ENCODE data around the gene PTGDS. TPM values are rescaled to one million over a fixed set of nuclear protein-coding genes. Genes with fewer than 3 reads are reported as not detected.

Gene PTGDS
- total and polyA plus RNA-seq, 12 donors = 1,129 to 5,119 (median 3,777) TPM

- ATAC-seq = peak in 2 of 8 donors; percentile 0
- WGBS, 2 donors = 18 to 20% methylated on average over 56 to 61 of the region's 61 CpGs
- Histone ChIP-seq H3K27ac (peak overlapping the region; percentile 94 to 99 (median 98)), H3K4me1 (peaks cover 18 to 70% (median 36%) of the 10 kb centered on the region in 9 donors), H3K36me3 (peaks cover 10 to 45% (median 28%) of the 10 kb centered on the region in 9 donors), H3K4me3 (peak overlapping the region; percentile 66 to 99 (median 92)), H3K27me3 (no peaks in the 10 kb centered on the region), H3K9me3 (no peaks in the 10 kb centered on the region)
- TF ChIP-seq CTCF (IDR thresholded peaks at IDR 0.05) = peak in 3 of 9 donors; percentile 12 to 43 (median 43)
- intact Hi-C loops (cut with DNase I) = loop anchor here in 8 of 10 donors (1.0 to 5.0 kb wide), 12 partner anchors 41 to 153 kb away; partner anchors contain the start of genes PHPT1 (in 5 of the 8), TMEM141 (in 4 of the 8), AJM1 (in 2 of the 8) and TRAF2 (in 2 of the 8)
- no peak for DNase-seq
Measured at GRCh38 chr9:136943291-136944211, 33.8 kb upstream of the PTGDS start.

GRCh38 chr9:136944212-136944518 lies 33.1 kb upstream of the PTGDS start:
- intact Hi-C loops (cut with DNase I) = loop anchor here in 8 of 10 donors (1.0 to 5.0 kb wide), 12 partner anchors 42 to 154 kb away; partner anchors contain the start of genes PHPT1 (in 5 of the 8), TMEM141 (in 4 of the 8), AJM1 (in 2 of the 8) and TRAF2 (in 2 of the 8)
- H3K4me1 ChIP-seq = peaks cover 22 to 74% (median 40%) of the 10 kb centered on the region in 9 donors
- H3K9me3 ChIP-seq = no peaks in the 10 kb centered on the region
- H3K27me3 ChIP-seq = no peaks in the 10 kb centered on the region
- H3K4me3 ChIP-seq = peak overlapping the region; percentile 66 to 99 (median 92)
- ATAC-seq (peak in 6 of 8 donors; percentile 0 to 61 (median 17)), DNase-seq (no peak)
- peak overlapping the region; percentile 94 to 99 (median 98) for H3K27ac ChIP-seq
- peak in 1 of 9 donors; percentile 8 for TF ChIP-seq CTCF (IDR thresholded peaks at IDR 0.05)
- 0% methylated on average over 29 to 45 of the region's 45 CpGs for WGBS, 2 donors
- peaks cover 10 to 42% (median 28%) of the 10 kb centered on the region in 9 donors for H3K36me3 ChIP-seq

- peaks cover 10 to 37% (median 28%) of the 10 kb centered on the region in 9 donors for H3K36me3 ChIP-seq
- H3K4me1 ChIP-seq = peaks cover 24 to 74% (median 41%) of the 10 kb centered on the region in 9 donors
- intact Hi-C loops (cut with DNase I) = loop anchor here (1.0 to 5.0 kb wide), 18 partner anchors 38 to 157 kb away; partner anchors contain the start of genes PHPT1 (in 5 of the 10), PAXX (in 4 of the 10), TMEM141 (in 4 of the 10) and AJM1 (in 2 of the 10)
- DNase-seq (peak; percentile 95 to 98), ATAC-seq (peak; percentile 45 to 88 (median 67))
- no peaks in the 10 kb centered on the region for H3K9me3 ChIP-seq
- peak within 1 kb of the TSS; percentile 94 to 99 (median 98) for H3K27ac ChIP-seq
- no peaks in the 10 kb centered on the region for H3K27me3 ChIP-seq
- 4 to 7% methylated on average over 56 to 74 of the region's 74 CpGs for WGBS, 2 donors
- TF ChIP-seq CTCF (IDR thresholded peaks at IDR 0.05) = peak; percentile 94 to 100 (median 98)
- H3K4me3 ChIP-seq = peak within 1 kb of the TSS; percentile 66 to 99 (median 92)
Measured at GRCh38 chr9:136944519-136945332, 32.6 kb upstream of the PTGDS start, which contains the start of the genes C8G and FBXW5. Gene C8G, plus strand, starts transcription at chr9:136945243. Its CDS starts 78 bp downstream, at chr9:136945321. Gene FBXW5, minus strand, starts transcription at chr9:136944738. Its CDS starts 655 bp downstream, at chr9:136944083.

Measured in heart right ventricle (tissue), 16 donors.